Amniotic epithelial cell (primary cell): ENCODE measurements around the gene ZC3H6.
"Not testable (repeated sequence)": the region's sequence is repeated elsewhere in the genome, so short reads cannot be mapped to it uniquely, and the experiment has no call there.

Experiments
- DNase-seq: peaks from one replicate; pipeline ENCODE4 v3.0.0-alpha.2; 2010; ENCODE audit warnings: low read depth

Gene ZC3H6

DNA sequence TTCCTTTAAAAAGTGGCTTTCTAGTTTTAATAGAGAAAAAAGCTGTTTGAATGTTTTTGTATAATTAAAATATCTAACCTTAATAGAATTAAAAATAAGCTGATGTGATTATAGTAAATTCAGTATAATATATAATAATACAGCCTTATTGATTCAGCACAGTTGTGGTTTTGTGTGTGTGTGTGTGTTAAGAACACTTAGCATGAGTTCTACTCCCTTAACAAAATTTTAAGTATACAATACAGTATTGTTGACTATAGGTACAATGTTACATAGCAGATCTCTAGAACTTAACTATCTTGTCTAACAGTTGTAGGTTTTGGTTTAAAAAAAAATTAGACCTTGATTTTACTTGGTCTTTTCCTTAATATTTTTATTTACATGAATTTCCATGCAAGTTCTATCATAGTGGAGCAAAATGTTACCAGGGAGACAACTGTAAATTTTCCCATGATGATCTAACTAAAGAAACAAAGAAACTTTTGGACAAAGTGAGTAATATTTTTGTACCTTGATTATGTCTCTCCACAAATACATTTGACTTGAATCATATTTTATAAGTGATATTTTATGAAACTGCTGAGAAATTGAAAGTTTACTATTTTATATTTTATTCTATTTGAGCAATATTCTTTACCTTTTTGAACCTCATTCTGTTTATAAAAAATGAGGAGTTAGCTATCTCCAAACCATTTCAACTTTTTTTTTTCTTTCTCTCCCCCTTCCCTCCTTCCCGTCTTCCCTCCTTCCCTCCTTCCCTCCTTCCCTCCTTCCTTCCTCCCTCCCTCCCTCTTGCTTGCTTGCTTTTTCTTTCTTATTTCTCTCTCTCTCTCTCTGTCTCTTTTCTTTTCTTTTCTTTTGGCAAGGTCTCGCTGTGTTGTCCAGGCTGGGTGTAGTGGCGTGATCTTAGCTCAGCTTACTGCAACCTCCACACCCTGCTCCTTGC is 46.3 kb downstream of the ZC3H6 start:
- DNase-seq: peak; percentile 20

DNA sequence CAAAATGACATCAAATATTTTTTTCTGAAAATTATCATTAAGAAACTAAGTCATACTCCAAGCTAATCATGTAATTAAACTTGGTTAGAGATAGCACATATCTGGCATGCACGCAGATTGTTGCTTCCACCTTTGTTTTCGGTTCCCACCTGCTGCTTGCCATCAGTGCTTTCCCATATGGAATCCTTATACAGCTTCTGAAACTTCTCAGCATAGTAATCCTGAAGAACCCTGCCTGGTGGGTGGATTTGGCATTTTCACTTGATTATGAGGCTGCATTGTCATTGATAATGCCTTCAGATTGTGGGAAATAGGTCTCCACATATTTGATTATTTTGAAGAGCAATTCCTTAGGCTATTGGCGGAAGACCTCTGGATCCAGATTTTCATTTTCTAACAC is 47.5 kb downstream of the ZC3H6 start:
- no peak for DNase-seq

DNA sequence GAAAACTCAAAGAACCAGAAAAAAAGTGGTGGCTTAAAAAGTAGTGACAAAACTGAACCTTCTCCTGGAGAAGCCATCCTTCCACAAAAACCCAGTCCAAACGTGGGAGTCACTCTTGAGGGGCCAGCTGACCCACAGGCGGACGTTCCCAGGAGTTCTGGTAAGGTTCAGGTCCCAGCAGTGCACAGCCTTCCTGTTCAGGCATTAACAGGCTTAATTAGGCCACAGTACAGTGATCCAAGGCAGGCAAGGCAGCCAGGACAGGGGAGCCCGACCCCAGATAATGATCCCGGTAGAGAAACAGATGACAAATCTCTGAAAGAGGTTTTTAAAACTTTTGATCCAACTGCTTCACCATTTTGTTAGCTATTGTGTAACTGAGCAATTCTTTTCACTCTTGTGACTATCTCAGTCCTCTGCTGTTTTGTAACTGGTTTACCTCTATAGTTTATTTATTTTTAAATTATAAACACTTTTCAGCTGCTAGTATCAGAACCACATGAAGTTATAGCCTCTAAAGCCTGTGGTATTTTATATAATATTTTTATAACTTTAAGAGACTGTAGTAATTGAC is 56.8 kb downstream of the ZC3H6 start:
- DNase-seq: no peak

DNA sequence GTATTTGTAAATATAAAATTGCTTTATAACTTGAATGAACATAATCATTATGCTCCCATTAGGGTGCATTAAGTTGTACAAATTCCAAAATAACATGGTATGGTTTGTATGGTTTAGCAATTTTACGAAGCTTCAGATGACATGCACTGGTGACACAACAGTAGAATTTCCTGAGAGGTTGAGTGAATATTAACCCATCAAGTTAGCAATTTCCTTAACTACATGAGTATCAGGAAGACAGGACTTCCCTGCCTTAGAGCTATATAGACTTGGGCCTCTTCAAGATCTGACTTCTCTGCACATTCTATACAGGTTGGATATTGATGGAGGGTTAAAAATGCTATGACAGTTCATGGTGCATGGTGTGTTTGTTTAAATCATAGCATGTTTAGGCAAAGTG is 60.2 kb downstream of the ZC3H6 start:
- DNase-seq: no peak

DNA sequence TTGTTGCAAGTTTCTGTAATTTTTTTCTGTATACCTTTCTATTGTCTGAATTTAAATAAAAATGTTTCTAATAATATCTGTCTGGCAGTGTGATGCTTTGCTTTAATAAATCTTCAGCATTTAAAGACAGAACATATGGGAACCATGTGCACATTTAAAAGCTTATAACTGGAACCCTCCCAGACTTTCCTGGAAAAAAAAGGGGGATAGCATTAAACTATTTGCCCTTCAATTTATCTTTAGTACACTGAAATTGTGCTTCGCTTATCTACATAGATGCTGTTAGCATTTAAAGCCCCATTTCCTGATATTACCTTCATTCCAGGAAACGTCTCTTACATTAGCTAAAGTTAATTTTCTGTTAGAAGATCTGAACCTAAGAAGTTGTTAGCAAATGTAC is 64.6 kb downstream of the ZC3H6 start:
- no peak for DNase-seq

DNA sequence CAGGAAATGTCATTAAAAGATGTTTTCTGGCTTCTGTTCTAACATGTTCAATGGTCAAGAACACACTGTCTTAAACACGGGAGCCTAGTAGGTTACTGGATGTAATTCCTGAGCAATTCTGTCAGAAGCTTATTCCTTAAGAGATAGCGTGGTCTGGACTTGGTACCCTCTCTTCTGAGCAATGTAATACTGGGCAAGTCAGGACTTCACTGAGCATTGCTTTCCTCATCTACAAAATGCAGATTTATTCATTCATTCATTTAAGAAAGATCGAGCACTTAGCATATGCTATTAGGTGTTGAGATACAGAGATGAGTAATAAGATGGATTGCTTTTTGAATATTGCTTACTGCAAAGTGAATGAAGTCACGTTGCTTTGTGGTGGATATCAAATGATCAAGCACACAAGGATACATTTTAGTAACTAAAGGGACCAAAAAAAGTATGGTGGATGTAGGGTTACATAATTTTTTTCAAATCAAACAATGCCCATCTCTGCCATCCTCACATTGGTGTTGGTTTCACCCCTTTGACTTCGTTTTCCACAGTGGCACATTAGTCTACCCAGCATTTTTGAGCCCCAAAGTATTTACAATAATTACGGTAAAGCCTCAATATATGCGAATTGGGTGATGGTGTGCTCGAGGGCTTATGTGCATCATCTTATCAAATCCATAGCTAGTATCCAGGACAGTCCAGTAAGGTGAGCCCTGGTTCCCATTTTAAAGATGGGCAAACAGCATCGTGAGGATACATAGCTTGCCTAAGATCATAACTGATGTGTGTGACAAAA is 65.3 kb downstream of the ZC3H6 start:
- peak; percentile 22 for DNase-seq

DNA sequence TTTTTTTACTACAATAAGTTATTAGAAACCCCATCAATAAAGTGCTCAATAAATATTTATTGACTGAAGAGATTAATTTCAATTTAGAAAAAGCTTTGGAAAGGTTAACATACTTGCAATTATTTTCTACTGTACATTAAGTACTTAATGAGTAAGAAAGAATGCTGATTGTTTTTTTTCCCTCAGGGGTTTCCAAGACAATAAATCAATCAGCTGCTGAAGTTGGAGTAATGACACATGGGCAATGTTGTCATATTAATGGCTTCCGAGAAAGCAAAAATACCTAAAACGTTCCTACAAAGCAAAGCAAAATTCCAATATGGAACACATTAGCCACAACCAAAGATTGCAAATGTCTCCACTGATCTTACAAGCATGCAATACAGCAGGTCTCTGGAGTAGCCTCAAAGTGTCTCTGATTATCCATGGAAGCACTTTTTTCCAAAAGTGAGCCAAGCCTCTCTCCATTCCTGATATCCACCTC is 66.7 kb downstream of the ZC3H6 start:
- no peak for DNase-seq

DNA sequence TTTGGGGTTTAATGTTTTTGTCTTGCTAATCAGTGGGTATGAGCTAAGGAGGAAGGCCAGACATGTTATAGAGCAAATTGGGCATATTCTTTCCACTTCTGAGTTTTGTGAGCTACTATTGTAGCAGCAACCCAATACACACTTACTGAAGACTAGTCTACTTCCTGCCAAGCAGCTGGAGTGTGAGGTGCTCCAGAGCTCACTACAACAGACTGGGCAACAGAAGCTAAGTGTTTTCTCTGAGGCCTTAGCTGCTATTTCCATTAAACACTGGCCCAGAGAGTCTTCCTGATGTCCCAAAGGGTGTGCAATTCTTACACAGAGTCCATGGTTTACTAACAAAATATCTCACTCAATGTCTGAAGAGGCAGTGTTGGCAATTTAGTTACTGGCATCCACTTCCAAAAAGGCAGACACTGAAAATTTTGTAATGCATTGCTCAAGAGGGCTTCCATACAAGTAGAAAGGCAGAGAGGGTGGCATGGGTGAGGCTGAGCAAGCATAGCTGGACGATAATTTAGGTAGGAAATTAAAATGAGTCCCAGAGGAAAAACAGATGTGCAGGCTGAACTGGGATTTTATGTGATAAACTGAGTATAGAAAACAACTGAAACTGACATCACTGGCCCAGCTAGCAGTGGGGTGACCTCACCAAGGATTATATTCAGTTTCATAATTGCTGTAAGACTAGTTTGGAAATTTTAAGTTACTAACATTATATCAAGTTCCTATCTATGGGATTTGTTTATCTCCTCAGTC is 68.6 kb downstream of the ZC3H6 start:
- DNase-seq: peak; percentile 40

DNA sequence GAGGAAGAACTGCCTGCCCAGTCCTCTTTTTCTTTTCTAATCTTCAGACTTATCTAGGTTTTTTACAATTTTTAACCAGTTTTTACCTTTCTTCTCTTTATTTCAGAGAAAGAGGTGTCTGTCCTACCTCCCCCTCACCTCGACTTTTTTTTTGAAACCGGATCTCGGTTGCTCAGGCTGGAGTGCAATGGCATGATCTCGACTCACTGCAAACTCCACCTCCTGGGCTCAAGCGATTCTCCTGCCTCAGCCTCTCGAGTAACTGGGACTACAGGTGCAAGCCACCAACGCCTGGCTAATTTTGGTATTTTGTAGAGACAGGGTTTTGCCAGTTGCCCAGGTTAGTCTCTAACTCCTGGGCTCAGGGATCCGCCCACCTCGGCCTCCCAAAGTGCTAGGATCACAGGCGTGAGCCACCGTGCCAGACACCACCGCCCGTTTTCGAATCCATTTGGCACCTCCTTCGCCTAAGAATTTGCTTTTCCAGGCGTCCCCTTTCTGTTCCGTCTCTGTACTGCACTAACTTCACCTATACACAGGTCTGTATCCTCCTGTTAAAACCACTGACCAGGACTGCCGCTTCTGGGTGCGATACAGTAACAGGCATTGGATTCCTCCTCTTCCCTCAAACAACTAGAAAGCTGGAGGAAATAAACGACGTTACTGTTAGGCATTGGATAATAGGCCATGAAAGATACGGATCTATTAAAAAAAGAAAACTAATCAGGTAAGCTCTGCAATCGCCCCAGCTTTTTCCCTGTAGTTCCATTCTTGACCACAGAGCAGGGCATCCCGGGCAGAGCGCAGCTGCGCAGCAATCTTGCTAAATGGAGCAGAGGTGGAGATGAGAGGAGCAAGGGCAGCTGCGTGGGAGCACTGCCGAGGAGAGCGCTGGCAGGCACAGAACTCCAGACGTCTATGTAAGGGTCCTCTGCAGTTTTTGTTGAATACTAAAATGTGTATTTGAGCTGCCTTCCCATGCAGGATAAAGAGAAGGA is 69.9 kb downstream of the ZC3H6 start:
- DNase-seq: no peak

DNA sequence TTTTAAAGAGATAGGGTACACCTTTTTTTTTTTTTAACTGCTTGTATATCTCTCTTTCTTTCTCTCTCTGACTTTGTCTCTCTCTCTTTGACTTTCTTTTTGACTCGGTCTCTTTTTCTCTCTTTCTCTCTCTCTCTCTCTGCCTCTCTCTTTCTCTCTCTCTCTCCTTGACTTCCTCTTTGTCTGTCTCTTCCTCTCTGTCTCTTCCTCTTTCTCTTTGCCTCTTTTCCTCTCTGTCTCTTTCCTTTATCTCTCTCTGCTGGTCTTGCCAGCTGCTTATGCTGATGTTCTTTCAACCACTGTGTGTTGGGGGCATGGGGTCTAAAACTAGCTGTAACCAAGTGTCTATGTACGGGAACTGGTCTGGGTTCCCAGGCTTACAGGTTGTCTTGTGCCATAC is 76.9 kb downstream of the ZC3H6 start:
- not testable (repeated sequence) for DNase-seq

DNA sequence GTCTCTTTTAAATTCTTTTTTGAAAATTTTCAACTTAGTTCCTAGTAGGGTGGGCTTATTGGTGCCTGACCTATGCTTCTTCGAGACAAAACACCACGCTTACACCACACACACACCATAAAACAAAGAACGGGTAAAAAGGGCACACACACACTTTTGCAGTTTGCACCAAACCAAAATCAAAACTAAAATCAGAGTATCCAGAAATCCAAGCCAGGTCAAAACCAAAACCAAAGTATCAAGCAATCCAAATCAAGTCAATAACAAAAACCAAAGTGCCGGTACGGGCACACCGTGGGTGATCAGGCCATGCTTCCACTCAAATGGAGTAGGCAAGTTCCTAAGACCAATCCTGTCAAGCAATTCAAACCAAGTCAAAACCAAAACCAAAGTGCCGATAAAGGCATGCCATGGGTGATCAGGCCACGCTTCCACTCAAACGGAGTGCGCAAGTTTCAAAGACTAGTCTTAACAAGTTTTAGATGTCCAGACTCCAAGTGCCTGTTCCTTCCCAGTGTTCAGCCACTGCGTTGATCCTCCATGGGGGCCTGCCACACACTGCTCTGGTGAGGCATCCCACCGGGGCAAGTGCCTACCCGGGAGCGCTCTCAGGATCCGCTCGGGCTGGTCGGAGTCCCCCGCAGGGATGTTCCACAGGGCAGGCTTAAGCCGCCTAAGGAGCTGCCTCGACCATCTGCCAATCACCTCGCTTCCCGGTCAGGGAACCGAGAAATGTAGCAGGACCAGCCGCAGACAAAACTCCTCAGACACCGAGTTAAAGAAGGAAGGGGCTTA is 77.6 kb downstream of the ZC3H6 start:
- DNase-seq: not testable (repeated sequence)

DNA sequence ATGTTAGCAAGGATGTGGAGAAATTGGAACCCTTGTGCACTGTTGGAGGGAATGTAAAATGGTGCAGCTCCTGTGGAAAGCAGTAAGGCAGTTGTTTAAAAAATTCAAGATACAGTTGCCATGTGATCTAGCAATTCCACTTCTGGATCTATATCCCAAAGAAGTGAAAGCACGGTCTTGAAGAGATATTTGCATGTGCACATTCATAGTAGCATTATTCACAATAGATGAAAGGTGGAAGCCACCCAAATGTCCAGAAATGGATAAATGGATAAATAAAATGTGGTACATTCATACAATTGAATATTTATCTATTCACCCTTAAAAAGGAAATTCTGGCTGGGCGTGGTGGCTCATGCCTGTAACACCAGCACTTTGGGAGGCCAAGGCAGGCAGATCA is 78.9 kb downstream of the ZC3H6 start:
- DNase-seq: not testable (repeated sequence)

DNA sequence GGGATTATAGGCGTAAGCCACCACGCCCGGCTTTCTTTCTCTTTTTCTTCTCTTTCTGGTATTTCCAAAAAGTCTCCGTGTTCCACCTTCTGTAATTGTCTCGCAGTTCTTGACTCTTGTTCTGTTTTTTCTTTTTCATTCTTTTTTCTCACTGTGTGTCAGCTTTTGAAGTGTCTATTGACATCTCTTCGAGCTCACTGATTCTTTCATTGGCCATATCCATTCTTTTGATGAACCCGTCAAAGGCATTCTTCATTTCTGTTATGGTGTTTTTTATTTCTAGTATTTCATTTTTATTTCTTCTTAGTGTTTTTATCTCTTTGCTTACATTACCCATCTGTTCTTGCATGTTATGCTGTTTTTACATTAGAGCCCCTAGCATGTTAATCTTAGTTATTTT is 84.7 kb downstream of the ZC3H6 start:
- not testable (repeated sequence) for DNase-seq
